Memory B cell (primary cell): ENCODE measurements around the gene TTLL9.
"Not testable (repeated sequence)": the region's sequence is repeated elsewhere in the genome, so short reads cannot be mapped to it uniquely, and the experiment has no call there.

Experiments used
- ATAC-seq: fragments of 150-1000 bp; cut with Tn5 transposase; 2 replicates; pipeline ENCODE4 v1.10.0; 2021; ENCODE audit warnings: low read depth, mild to moderate bottlenecking, moderate library complexity
- DNase-seq, 2 donors: peaks; one replicate each; pipeline ENCODE4 v3.0.0; 2022; ENCODE audit warnings: low spot score in 2 of 2
- H3K27ac Mint-ChIP-seq: one replicate; pipeline ENCODE4 v1.8.0; 2022; ENCODE audit warnings: mild to moderate bottlenecking, moderate library complexity, mixed read lengths
- H3K27me3 Mint-ChIP-seq: one replicate; pipeline ENCODE4 v1.8.0; 2022; ENCODE audit warnings: mixed read lengths
- H3K36me3 Mint-ChIP-seq: one replicate; pipeline ENCODE4 v1.8.0; 2022; ENCODE audit warnings: mild to moderate bottlenecking, mixed read lengths
- H3K4me1 Mint-ChIP-seq: one replicate; pipeline ENCODE4 v1.8.0; 2022; ENCODE audit warnings: mixed read lengths
- H3K4me3 Mint-ChIP-seq: one replicate; pipeline ENCODE4 v1.8.0; 2022; ENCODE audit warnings: mild to moderate bottlenecking, moderate library complexity, mixed read lengths
- H3K9me3 Mint-ChIP-seq: one replicate; pipeline ENCODE4 v1.8.0; 2022; ENCODE audit warnings: mixed read lengths

The TTLL9 gene

GRCh38 chr20:31908016-31908415 lies 37.6 kb downstream of the TTLL9 start:
- peaks cover 1% of the 10 kb centered on the region for H3K36me3 Mint-ChIP-seq
- H3K27me3 Mint-ChIP-seq, result no peaks in the 10 kb centered on the region
- H3K27ac Mint-ChIP-seq, result no peak overlapping the region
- H3K4me3 Mint-ChIP-seq, result no peak overlapping the region
- no peaks in the 10 kb centered on the region for H3K9me3 Mint-ChIP-seq
- no peak for ATAC-seq
- no peak for DNase-seq
- no peaks in the 10 kb centered on the region for H3K4me1 Mint-ChIP-seq

GRCh38 chr20:31908424-31908823 lies 38.0 kb downstream of the TTLL9 start:
- H3K4me1 Mint-ChIP-seq, result no peaks in the 10 kb centered on the region

GRCh38 chr20:31909253-31910070 lies 39.0 kb downstream of the TTLL9 start:
- Mint-ChIP-seq H3K27ac (no peak overlapping the region), H3K36me3 (peaks cover 1% of the 10 kb centered on the region), H3K9me3 (no peaks in the 10 kb centered on the region), H3K4me3 (no peak overlapping the region), H3K4me1 (no peaks in the 10 kb centered on the region), H3K27me3 (no peaks in the 10 kb centered on the region)
- ATAC-seq (no peak), DNase-seq (no peak)

More at GRCh38 chr20:31908424-31908823, 38.0 kb downstream of the TTLL9 start:
- Mint-ChIP-seq H3K27ac (no peak overlapping the region), H3K4me3 (no peak overlapping the region), H3K27me3 (no peaks in the 10 kb centered on the region), H3K36me3 (peaks cover 1% of the 10 kb centered on the region), H3K9me3 (no peaks in the 10 kb centered on the region)
- ATAC-seq, result no peak
- no peak for DNase-seq

- ATAC-seq, result no peak
- Mint-ChIP-seq H3K27me3 (no peaks in the 10 kb centered on the region), H3K4me3 (no peak overlapping the region), H3K9me3 (no peaks in the 10 kb centered on the region), H3K36me3 (peaks cover 1% of the 10 kb centered on the region), H3K4me1 (no peaks in the 10 kb centered on the region), H3K27ac (no peak overlapping the region)
- DNase-seq, result no peak
Observed at GRCh38 chr20:31910071-31910803, 39.8 kb downstream of the TTLL9 start.

- H3K36me3 Mint-ChIP-seq, result peaks cover 1% of the 10 kb centered on the region
- no peak overlapping the region for H3K4me3 Mint-ChIP-seq
- H3K4me1 Mint-ChIP-seq, result peaks cover 5% of the 10 kb centered on the region
- no peaks in the 10 kb centered on the region for H3K27me3 Mint-ChIP-seq
- DNase-seq (no peak), ATAC-seq (no peak)
- H3K27ac Mint-ChIP-seq, result no peak overlapping the region
- no peaks in the 10 kb centered on the region for H3K9me3 Mint-ChIP-seq
Observed at GRCh38 chr20:31913431-31914157, 43.2 kb downstream of the TTLL9 start.

- H3K9me3 Mint-ChIP-seq, result no peaks in the 10 kb centered on the region
- H3K4me3 Mint-ChIP-seq, result no peak overlapping the region
- H3K36me3 Mint-ChIP-seq, result peaks cover 1% of the 10 kb centered on the region
- H3K27ac Mint-ChIP-seq, result no peak overlapping the region
- ATAC-seq, result no peak
- peaks cover 5% of the 10 kb centered on the region for H3K4me1 Mint-ChIP-seq
- DNase-seq, result no peak
- no peaks in the 10 kb centered on the region for H3K27me3 Mint-ChIP-seq
Observed at GRCh38 chr20:31914170-31914569, 43.7 kb downstream of the TTLL9 start.

- H3K4me1 Mint-ChIP-seq, result peaks cover 5% of the 10 kb centered on the region
- H3K9me3 Mint-ChIP-seq, result no peaks in the 10 kb centered on the region
- H3K27ac Mint-ChIP-seq, result no peak overlapping the region
Observed at GRCh38 chr20:31915491-31916280, 45.3 kb downstream of the TTLL9 start.

GRCh38 chr20:31916708-31917107 lies 46.3 kb downstream of the TTLL9 start:
- no peak for ATAC-seq
- Mint-ChIP-seq H3K27ac (no peak overlapping the region), H3K4me1 (peaks cover 5% of the 10 kb centered on the region), H3K36me3 (peaks cover 1% of the 10 kb centered on the region), H3K4me3 (no peak overlapping the region), H3K27me3 (peaks cover 1% of the 10 kb centered on the region), H3K9me3 (no peaks in the 10 kb centered on the region)
- no peak for DNase-seq

More at GRCh38 chr20:31915491-31916280, 45.3 kb downstream of the TTLL9 start:
- H3K36me3 Mint-ChIP-seq, result peaks cover 1% of the 10 kb centered on the region
- H3K27me3 Mint-ChIP-seq, result peaks cover under 1% of the 10 kb centered on the region
- no peak overlapping the region for H3K4me3 Mint-ChIP-seq
- no peak for ATAC-seq
- no peak for DNase-seq

- H3K4me1 Mint-ChIP-seq, H3K9me3 Mint-ChIP-seq, DNase-seq, H3K27me3 Mint-ChIP-seq, H3K4me3 Mint-ChIP-seq, H3K36me3 Mint-ChIP-seq, H3K27ac Mint-ChIP-seq, ATAC-seq: not testable (repeated sequence)
Observed at GRCh38 chr20:31917962-31918412, 47.6 kb downstream of the TTLL9 start.

- no peaks in the 10 kb centered on the region for H3K36me3 Mint-ChIP-seq
- H3K27me3 Mint-ChIP-seq, result peaks cover 4% of the 10 kb centered on the region
- no peak for ATAC-seq
Observed at GRCh38 chr20:31918466-31919105, 48.2 kb downstream of the TTLL9 start.

GRCh38 chr20:31919410-31920155 lies 49.1 kb downstream of the TTLL9 start:
- Mint-ChIP-seq H3K27me3 (peaks cover 13% of the 10 kb centered on the region), H3K36me3 (no peaks in the 10 kb centered on the region), H3K4me3 (no peak overlapping the region), H3K27ac (no peak overlapping the region), H3K4me1 (peaks cover 16% of the 10 kb centered on the region), H3K9me3 (no peaks in the 10 kb centered on the region)
- DNase-seq (no peak), ATAC-seq (no peak)

More at GRCh38 chr20:31918466-31919105, 48.2 kb downstream of the TTLL9 start:
- no peak overlapping the region for H3K4me3 Mint-ChIP-seq
- no peak for DNase-seq
- no peak overlapping the region for H3K27ac Mint-ChIP-seq
- peaks cover 8% of the 10 kb centered on the region for H3K4me1 Mint-ChIP-seq
- no peaks in the 10 kb centered on the region for H3K9me3 Mint-ChIP-seq

GRCh38 chr20:31920275-31920855 lies 49.9 kb downstream of the TTLL9 start:
- no peak for DNase-seq
- Mint-ChIP-seq H3K4me1 (peaks cover 16% of the 10 kb centered on the region), H3K27me3 (peaks cover 13% of the 10 kb centered on the region), H3K9me3 (no peaks in the 10 kb centered on the region), H3K27ac (no peak overlapping the region), H3K36me3 (no peaks in the 10 kb centered on the region), H3K4me3 (no peak overlapping the region)
- ATAC-seq, result no peak
